ENCODE data around the gene CYB5RL. TPM values are rescaled to one million over a fixed set of nuclear protein-coding genes. Genes with fewer than 3 reads are reported as not detected.
A peak's percentile ranks its signal among the peaks of the same experiment; 100 is the strongest.
"Not testable (repeated sequence)": the region's sequence is repeated elsewhere in the genome, so short reads cannot be mapped to it uniquely, and the experiment has no call there.

The CYB5RL gene
- total RNA-seq, 2 donors from 2014 or later: 4.4 to 7.2 TPM

GRCh38 chr1:54228638-54229079 is 28.8 kb upstream of the CYB5RL start:
- no peak for ATAC-seq
- no peak for DNase-seq
- intact Hi-C loops (cut with DNase I): loop anchor here in 1 of 2 donors (10.0 kb wide), 1 partner anchor 176 kb away; the partner anchor contains the start of gene SSBP3

- DNase-seq: no peak
- ATAC-seq: no peak
- intact Hi-C loops (cut with DNase I): loop anchor here in 1 of 2 donors (10.0 kb wide), 1 partner anchor 177 kb away; the partner anchor contains the start of gene SSBP3
Observed at GRCh38 chr1:54227891-54228310, 28.1 kb upstream of the CYB5RL start.

- intact Hi-C loops (cut with DNase I): loop anchor here in 1 of 2 donors (10.0 kb wide), 1 partner anchor 178 kb away; the partner anchor contains the start of gene SSBP3
- peak in 1 of 2 donors; percentile 43 for ATAC-seq
- DNase-seq: no peak
Observed at GRCh38 chr1:54227091-54227602, 27.3 kb upstream of the CYB5RL start.

- no peak for DNase-seq
- ATAC-seq: no peak
- intact Hi-C loops (cut with DNase I): loop anchor here in 1 of 2 donors (10.0 kb wide), 1 partner anchor 179 kb away; the partner anchor contains the start of gene SSBP3
Observed at GRCh38 chr1:54225986-54226559, 26.2 kb upstream of the CYB5RL start.

GRCh38 chr1:54225378-54225777 is 25.5 kb upstream of the CYB5RL start:
- ATAC-seq: no peak
- intact Hi-C loops (cut with DNase I): loop anchor here in 1 of 2 donors (10.0 kb wide), 1 partner anchor 179 kb away; the partner anchor contains the start of gene SSBP3
- no peak for DNase-seq

- no peak for DNase-seq
- intact Hi-C loops (cut with DNase I): loop anchor here in 1 of 2 donors (10.0 kb wide), 1 partner anchor 181 kb away; the partner anchor contains the start of gene SSBP3
- no peak for ATAC-seq
Observed at GRCh38 chr1:54224233-54224632, 24.4 kb upstream of the CYB5RL start.

- ATAC-seq (no peak), DNase-seq (no peak)
- intact Hi-C loops (cut with DNase I): loop anchor here in 1 of 2 donors (10.0 kb wide), 1 partner anchor 181 kb away; the partner anchor contains the start of gene SSBP3
Observed at GRCh38 chr1:54223441-54224202, 23.8 kb upstream of the CYB5RL start.

GRCh38 chr1:54222711-54223110 is 22.9 kb upstream of the CYB5RL start:
- ATAC-seq: no peak
- intact Hi-C loops (cut with DNase I): loop anchor here in 1 of 2 donors (10.0 kb wide), 1 partner anchor 182 kb away; the partner anchor contains the start of gene SSBP3
- no peak for DNase-seq

GRCh38 chr1:54221867-54222484 is 22.1 kb upstream of the CYB5RL start:
- DNase-seq (no peak), ATAC-seq (no peak)
- intact Hi-C loops (cut with DNase I): loop anchor here in 1 of 2 donors (10.0 kb wide), 1 partner anchor 183 kb away; the partner anchor contains the start of gene SSBP3

GRCh38 chr1:54221113-54221834 is 21.4 kb upstream of the CYB5RL start:
- DNase-seq (no peak), ATAC-seq (no peak)
- intact Hi-C loops (cut with DNase I): loop anchor here in 1 of 2 donors (10.0 kb wide), 1 partner anchor 184 kb away; the partner anchor contains the start of gene SSBP3

- intact Hi-C loops (cut with DNase I): loop anchor here in 1 of 2 donors (10.0 kb wide), 1 partner anchor 185 kb away; the partner anchor contains the start of gene SSBP3
- ATAC-seq (peak; percentile 69 to 79), DNase-seq (peak; percentile 72)
Observed at GRCh38 chr1:54220004-54220811, 20.4 kb upstream of the CYB5RL start.

GRCh38 chr1:54219688-54220003 is 19.8 kb upstream of the CYB5RL start:
- ATAC-seq (no peak), DNase-seq (no peak)
- intact Hi-C loops (cut with DNase I): loop anchor here in 1 of 2 donors (10.0 kb wide), 1 partner anchor 185 kb away; the partner anchor contains the start of gene SSBP3

GRCh38 chr1:54218883-54219687 is 19.3 kb upstream of the CYB5RL start:
- ATAC-seq: no peak
- intact Hi-C loops (cut with DNase I): no loop called here
- no peak for DNase-seq

GRCh38 chr1:54215523-54215922 is 15.7 kb upstream of the CYB5RL start:
- ATAC-seq (no peak), DNase-seq (no peak)
- intact Hi-C loops (cut with DNase I): no loop called here

GRCh38 chr1:54212872-54213271 is 13.0 kb upstream of the CYB5RL start:
- no peak for ATAC-seq
- DNase-seq: no peak
- intact Hi-C loops (cut with DNase I): no loop called here

GRCh38 chr1:54207896-54208295 is 8.1 kb upstream of the CYB5RL start:
- DNase-seq: not testable (repeated sequence)
- intact Hi-C loops (cut with DNase I): loop anchor here in 1 of 2 donors (10.0 kb wide), 1 partner anchor 67 kb away; no protein-coding TSS in a partner anchor

GRCh38 chr1:54207287-54207686 is 7.5 kb upstream of the CYB5RL start:
- ATAC-seq (no peak), DNase-seq (no peak)
- intact Hi-C loops (cut with DNase I): loop anchor here in 1 of 2 donors (10.0 kb wide), 1 partner anchor 68 kb away; no protein-coding TSS in a partner anchor

More at GRCh38 chr1:54207896-54208295, 8.1 kb upstream of the CYB5RL start:
- ATAC-seq: not testable (repeated sequence)
